ENCODE measurements around the gene ABT1. TPM values are rescaled to one million over a fixed set of nuclear protein-coding genes. Genes with fewer than 3 reads are reported as not detected.

ABT1 gene
- total RNA-seq, 2 donors from 2014 or later: 8.2 to 10.7 TPM

DNA sequence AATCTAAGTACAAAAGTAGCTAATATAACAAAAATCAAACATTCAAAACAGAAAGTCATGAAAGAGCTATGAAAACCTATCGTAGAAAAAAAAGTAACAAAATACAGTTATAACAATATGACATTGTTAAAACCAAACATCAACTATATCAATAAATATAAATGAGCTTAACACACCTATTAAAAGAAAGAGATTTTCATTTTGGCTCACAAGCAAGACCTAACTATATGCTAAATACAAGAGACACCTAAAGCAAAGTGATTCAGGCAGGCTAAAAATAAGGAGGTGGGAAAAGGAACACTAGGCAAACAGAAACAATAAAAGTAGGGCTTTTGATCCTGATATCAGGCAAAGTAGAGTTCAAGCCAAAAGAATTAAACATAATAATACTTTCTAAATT lies 49.3 kb downstream of the ABT1 start:
- ATAC-seq (no peak), DNase-seq (no peak)
- intact Hi-C loops (cut with DNase I): no loop called here

Other genes starting within 250 kb of the ABT1 start
- 10 to 100 TPM in 1 of 2 donors, 1 to 10 TPM in 1; 6.8 to 21.3 TPM for gene BTN3A2, start 231.8 kb upstream of the ABT1 start, total RNA-seq
- 1 to 10 TPM; 6.1 to 9.8 TPM for gene BTN2A2, start 213.8 kb upstream of the ABT1 start, total RNA-seq
- gene BTN3A1, start 194.7 kb upstream of the ABT1 start, total RNA-seq: 10 to 100 TPM in 1 of 2 donors, 1 to 10 TPM in 1; 5.7 to 12.4 TPM
- 10 to 100 TPM in 1 of 2 donors, 1 to 10 TPM in 1; 8.9 to 13.3 TPM for gene BTN3A3, start 156.4 kb upstream of the ABT1 start, total RNA-seq
- 10 to 100 TPM; 16.1 to 19.1 TPM for gene BTN2A1, start 139.0 kb upstream of the ABT1 start, total RNA-seq
- gene BTN1A1, start 96.7 kb upstream of the ABT1 start, total RNA-seq: not detected
- 10 to 100 TPM; 29.4 to 38.6 TPM for gene HMGN4, start 58.6 kb upstream of the ABT1 start, total RNA-seq
- gene ZNF322, start 62.8 kb downstream of the ABT1 start, total RNA-seq: 10 to 100 TPM; 15.5 to 16.6 TPM

All from left cardiac atrium (tissue), 4 donors.